ENCODE measurements around the gene ARHGAP19.

ARHGAP19 gene

DNA sequence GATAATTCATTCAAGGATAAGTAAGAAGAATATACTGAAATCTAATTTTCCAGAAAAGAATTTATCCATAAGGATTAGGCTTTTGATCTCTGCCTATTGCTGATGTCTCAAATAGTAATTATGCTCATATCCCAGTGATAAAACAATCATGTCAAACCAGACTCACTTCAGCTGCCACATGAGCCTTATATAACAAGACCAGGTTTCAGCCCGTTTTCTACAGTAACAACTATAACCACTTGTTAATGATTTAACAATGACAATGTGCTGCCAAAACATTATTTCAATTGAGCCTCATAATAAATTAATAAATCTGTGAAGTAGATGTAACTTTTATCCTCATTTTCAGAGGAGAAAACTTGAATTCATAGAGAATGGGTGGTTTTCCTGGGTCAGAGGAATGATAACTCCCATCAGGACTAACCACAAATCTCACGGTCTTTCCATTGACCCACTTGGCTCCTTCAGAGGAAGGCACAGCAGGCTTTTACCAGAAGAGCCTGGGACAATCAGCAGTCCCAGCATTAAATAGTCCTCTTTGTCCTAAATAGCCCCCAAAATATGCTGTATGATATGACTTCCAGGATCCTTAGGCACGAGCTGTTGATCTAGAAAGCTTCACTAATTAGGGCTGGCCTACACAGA is 64.2 kb downstream of the ARHGAP19 start:
- no peak for DNase-seq

GRCh38 chr10:97226398-97226797 is 66.0 kb downstream of the ARHGAP19 start:
- no peak for DNase-seq

DNA sequence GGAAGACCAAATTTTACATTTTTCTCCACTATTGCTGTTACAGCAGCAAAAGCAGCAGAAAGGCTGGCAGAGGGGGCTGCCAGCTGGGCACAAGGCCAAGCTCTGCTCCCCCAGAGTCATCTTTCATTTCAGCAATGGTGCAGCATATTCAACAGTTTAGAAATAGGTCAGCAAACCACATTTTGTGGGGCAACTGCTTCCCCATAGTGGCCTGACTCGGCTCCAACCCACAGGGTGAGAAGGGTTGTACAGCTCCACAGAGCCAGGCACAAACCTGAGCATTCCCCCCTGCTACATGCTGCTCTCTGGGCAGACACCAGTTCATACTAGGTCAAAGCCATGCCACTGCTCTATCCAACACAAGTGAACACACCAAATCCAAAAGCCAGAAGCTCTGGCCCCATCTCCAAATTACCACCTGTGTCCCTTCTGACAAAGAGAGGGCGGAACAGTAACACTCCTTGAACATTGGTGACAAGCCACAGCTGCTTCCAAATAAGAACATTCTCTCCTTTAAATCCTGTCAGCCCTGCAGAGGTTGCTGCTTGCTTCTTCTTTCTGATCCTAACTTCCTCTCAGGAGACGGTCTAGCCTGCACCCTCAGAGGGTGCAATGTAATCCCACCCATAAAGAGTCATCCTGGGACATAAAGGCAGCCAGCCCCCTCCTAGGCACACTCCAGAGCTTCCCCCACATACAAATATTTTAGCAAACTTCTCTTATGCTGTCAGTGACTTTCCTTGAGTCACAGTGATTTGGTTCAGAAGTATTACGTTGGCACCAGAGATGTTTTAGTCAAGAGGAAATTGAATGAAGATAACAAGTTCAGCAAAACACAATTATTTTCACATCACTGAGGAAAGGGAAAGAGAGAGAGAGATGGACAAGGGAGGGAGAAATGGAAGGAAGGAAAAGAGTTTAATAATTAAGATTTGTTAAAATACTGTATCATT is 67.7 kb downstream of the ARHGAP19 start:
- no peak for DNase-seq

DNA sequence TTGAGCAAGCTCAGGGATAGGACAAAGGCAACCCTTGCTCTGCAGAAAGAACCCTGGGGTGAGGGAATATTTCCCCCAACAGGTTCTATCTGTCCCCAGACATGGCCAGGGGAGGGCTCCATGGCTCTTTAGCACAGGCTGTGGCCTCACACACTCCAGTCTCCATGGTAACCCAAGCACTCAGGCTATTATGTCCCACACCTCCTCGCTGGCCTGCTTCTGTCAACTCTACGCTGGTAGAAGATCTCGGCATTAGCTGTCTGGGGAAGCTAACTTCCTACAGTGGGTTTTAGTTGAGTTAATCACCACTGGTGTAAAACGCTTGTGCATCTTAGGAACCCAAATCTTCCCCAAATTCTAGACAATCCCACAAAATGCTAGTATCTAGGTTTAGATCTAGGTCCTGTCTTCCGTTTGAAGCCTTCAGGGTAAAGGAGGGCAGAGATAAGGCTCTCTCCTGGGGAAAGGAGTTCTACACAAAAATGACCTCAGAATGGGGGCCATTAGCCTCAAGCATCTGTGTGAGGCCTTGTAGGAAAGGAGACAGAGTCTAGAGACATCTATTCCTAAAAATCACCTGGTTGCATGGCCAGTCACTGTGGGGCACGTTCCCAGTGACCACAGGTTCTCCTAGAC is 70.0 kb downstream of the ARHGAP19 start:
- DNase-seq, result no peak

DNA sequence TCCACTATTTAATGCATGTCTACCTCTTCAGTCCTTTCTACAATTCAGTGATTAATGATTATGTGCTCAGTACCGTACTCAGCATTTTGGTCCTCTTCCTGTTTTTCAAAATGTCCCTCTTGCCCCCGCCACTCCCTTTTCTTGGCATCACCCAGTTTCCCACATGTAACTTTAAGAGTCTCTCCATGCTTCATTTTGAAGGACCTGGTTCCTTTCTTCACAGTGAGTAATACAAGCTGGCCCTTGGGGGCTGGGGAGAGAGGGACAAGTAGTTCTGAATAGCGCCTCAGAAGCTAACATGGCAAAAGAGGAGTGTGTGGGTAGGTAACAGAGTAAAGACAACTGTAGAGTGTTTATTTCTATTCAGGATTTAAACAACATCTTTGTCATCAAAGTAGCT is 72.1 kb downstream of the ARHGAP19 start:
- DNase-seq, result no peak

GRCh38 chr10:97217299-97217698 is 75.1 kb downstream of the ARHGAP19 start:
- no peak for DNase-seq

- no peak for DNase-seq
Measured at GRCh38 chr10:97215619-97216260, 76.7 kb downstream of the ARHGAP19 start.

- no peak for DNase-seq
Measured at GRCh38 chr10:97213431-97213830, 79.0 kb downstream of the ARHGAP19 start.

DNA sequence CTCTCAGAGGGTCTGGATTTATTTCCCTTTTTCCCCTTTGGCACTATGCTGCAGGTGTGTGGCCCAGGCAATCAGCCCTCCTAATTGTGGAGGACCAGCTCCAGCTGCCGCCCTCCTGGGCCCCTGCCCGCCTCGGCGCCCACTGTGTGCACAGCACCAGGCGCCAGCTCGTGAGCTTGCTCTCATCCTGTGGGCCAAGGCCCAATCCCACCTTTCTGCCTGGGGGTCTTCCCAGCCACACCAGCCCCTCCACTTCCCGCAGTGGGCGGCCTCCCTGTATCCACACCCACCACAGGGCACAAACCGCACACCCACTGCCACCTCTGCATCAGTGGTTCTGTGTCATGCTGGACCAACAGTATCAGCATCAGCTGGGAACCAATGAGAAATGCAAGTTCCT is 81.2 kb downstream of the ARHGAP19 start:
- no peak for DNase-seq

GRCh38 chr10:97210543-97210960 is 81.9 kb downstream of the ARHGAP19 start:
- peak; percentile 77 for DNase-seq

GRCh38 chr10:97207756-97208346 is 84.6 kb downstream of the ARHGAP19 start:
- DNase-seq, result no peak

- no peak for DNase-seq
Measured at GRCh38 chr10:97207131-97207530, 85.3 kb downstream of the ARHGAP19 start.

DNA sequence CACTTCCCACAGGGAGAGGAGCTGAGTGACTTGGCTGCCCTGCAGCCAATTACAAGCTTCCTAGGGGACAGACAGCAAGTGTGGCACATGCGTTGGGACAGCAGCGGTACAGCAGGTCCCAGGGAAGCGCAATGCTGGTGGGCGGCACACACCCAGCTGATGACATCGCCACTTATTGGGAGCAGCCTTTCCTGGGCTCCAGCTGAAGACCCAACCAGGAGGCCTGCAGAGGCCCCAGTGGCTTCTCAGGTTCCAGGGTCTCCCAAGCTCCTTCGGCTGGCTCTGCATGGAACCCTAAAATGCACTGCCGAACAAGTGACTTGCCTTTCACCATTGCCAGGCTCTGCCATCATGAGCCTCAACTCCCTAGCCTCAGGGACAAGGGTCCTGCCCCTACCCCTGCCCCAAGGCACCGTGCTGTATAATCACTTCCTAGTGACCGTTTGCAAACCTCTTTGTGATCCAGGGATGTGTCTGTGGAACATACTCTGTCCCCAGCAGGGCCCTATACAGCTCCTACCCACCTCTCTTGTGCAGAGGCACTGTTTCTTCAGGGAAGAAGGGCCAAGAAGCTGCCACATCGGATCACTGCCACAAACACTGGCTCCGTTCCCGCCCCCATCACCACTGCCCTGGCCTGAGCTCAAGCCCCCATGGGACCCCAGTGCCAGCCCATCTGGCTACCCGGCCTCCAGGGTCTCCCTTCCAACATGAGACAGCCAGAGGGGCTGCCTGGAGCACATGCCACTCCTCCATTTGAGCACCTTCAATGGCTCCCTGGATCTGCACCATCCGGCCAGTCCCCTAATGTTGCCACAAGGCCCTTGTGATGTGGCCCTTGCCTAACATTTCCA is 87.4 kb downstream of the ARHGAP19 start:
- DNase-seq, result no peak

DNA sequence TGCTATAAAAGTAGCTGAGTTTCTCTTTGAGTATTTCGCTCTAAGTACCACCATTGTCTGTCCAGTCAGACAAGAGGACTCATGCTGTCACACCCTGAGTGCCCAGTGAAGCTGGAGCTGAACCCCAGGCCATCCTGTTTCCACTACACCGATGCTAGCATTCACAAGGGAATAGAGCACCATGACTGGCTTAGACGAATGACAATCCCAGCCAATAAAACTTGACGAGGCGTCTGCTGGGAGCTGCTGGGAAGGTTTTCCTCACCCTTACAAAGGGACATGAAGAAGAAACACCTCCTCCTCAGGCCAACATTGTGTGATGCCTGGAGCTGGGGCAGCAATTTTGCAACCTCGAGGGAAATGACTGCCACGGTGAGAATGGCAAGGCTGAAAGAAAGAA is 89.2 kb downstream of the ARHGAP19 start:
- DNase-seq, result no peak

- no peak for DNase-seq
Measured at GRCh38 chr10:97200616-97201015, 91.8 kb downstream of the ARHGAP19 start.

DNA sequence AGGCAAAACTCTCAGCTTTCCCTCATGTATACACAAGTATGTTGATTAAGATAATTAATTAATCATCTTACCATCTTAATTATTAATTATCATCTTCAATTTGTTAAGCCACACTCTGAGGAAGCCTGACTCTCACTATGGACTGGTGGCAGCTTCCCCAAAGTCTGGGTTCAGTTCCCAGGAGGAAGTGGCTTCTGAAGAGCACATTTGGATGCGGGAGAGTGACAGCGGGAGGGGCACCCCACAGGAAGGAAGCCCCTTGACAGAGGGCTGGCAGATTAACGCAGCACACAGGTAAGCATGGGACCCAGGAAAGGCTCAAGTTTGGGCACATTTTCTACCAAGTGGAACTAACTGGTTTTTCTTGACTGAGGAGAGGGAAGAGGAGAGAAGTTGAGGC is 93.3 kb downstream of the ARHGAP19 start:
- no peak for DNase-seq

- no peak for DNase-seq
Measured at GRCh38 chr10:97197030-97197500, 95.4 kb downstream of the ARHGAP19 start.

DNA sequence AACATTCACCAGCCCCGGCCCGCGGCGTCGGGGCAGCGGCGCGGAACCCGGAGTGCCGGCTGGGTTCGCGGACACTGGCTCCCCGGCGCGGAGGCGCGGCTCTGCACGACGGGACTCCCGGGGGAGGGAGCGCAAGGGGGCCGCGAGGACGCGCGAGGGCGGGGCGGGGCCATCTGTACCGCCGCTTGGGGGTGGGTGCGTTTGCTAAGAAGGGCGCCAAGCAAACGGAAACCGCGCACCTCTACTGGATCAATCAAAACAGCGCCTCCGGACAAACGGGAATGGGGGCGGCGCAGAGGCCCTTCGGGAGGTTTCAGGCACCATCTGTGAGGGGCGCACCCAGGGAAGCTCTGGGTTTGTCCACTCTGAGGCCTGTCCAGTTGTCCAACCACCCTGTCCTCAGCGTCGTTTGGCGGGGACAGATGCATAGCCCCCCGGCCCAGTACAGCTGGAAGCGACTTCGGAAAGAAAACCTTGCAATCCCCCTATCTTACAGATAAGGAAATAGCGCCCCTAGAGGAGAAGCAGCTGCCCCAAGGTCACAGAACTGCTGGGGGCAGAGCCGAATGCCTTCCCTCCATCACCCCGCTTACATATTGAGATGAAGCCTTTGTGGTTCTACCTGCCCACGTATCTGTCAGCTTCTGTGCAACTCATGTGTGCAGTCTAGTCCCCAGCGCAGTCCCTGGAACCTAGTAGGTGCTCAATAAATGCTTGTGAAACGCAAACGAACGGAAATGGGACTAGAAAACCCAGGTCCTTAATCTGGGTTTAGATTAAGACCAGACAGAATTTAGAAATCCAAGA is 96.0 kb downstream of the ARHGAP19 start:
- DNase-seq, result peak; percentile 68

DNA sequence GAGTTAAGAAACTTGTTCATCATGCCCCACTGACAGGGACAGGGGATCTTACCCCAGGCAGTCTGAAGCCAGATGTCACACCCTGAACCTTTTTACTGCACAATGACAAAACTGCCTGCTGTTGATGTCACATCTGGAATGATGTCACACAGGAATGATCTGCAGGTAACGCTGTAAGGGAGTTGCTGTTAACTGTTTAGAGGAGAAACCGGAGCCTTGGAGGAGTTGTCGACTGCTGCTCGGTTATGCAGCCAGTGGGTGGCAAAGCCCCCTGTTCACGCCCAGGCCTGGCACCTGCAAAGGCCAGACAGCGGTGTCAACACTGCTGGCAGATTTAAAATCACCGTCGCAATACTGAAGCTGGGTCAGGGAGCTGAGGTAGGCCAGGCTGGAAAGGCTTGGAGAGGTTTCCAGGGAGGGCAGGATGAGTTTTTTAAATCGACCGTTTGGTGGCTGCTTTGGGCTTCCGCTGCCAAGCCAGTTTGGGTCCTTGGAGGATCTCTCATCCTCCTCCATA is 96.7 kb downstream of the ARHGAP19 start:
- no peak for DNase-seq

DNA sequence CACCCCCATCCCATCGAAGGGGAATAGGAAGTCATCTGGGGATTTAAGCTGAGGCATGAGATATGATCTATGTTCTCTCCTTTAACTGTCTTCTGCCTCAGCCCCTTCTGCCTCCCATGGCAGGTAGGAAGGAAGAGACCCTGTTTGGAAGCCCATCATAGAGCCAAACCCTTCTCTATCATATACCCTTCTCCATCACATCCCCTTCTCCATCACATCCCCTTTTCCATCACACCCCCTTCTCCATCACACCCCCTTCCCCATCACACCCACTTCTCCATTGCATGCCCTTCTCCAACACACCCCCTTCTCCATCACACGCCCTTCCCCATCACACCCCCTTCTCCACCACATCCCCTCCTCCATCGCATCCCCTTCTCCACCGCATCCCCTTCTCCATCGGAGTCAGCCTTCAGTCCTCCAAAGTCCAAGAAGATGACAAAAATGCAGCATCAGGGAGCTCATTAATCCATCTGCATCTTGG is 99.4 kb downstream of the ARHGAP19 start:
- DNase-seq, result no peak
